ENCODE measurements around the gene ZNF891. TPM values are rescaled to one million over a fixed set of nuclear protein-coding genes. Genes with fewer than 3 reads are reported as not detected.

Gene ZNF891
- total RNA-seq, 1 experiment from 2014 or later, result 2.1 TPM

GRCh38 chr12:133106253-133106652 lies 23.8 kb downstream of the ZNF891 start:
- H2AFZ ChIP-seq (ENCODE audit: low read length), result no peak overlapping the region
- no peak overlapping the region for H3K23ac ChIP-seq (ENCODE audit: insufficient read length, low read depth, low read length)
- H3K4me1 ChIP-seq (ENCODE audit: insufficient read depth, low read length), result no peaks in the 10 kb centered on the region
- H3K79me1 ChIP-seq (ENCODE audit: insufficient read depth, low read depth, low read length, poor library complexity, severe bottlenecking), result no peaks in the 10 kb centered on the region
- no peak for TF ChIP-seq CTCF (conservative IDR thresholded peaks at IDR 0.05)
- H3K9ac ChIP-seq (ENCODE audit: extremely low read depth, insufficient read length, low read length), result no peak overlapping the region
- no peak for DNase-seq
- H3K14ac ChIP-seq (ENCODE audit: insufficient read depth, low read length), result no peak overlapping the region
- no peak overlapping the region for H4K91ac ChIP-seq (ENCODE audit: insufficient read length, low read depth, low read length)
- no peak overlapping the region for H3K27ac ChIP-seq (ENCODE audit: insufficient read length, low read depth, low read length)
- H3K27me3 Mint-ChIP-seq (ENCODE audit: low read depth), result peaks cover 6% of the 10 kb centered on the region; the same call in 1 of the 2 replicates
- H3K27ac Mint-ChIP-seq, result no peak overlapping the region
- H2BK15ac ChIP-seq (ENCODE audit: low read depth, low read length), result no peak overlapping the region
- H2BK5ac ChIP-seq (ENCODE audit: insufficient read length, low read length), result no peak overlapping the region
- H3K4me2 ChIP-seq (ENCODE audit: insufficient read depth, insufficient read length, low read length), result no peak overlapping the region
- H2BK120ac ChIP-seq (ENCODE audit: low read depth, low read length, poor library complexity, severe bottlenecking), result no peak overlapping the region
- no peak overlapping the region for H3K56ac ChIP-seq (ENCODE audit: insufficient read length, low read depth, low read length)
- H3K27me3 ChIP-seq (ENCODE audit: insufficient read depth, low read length), result no peaks in the 10 kb centered on the region
- no peak overlapping the region for H2AK5ac ChIP-seq (ENCODE audit: insufficient read length, low read length)
- no peak overlapping the region for H4K8ac ChIP-seq (replicated peaks; ENCODE audit: insufficient read length, low read depth, low read length)
- H2BK12ac ChIP-seq (ENCODE audit: insufficient read length, low read depth, low read length), result no peak overlapping the region
- no peak overlapping the region for H2BK20ac ChIP-seq (ENCODE audit: low read depth, low read length, poor library complexity, severe bottlenecking)
- no peak overlapping the region for H3K4ac ChIP-seq (ENCODE audit: low read depth, low read length)
- H3K79me2 ChIP-seq (ENCODE audit: insufficient read depth, low read length), result no peaks in the 10 kb centered on the region
- peaks cover 90 to 100% (median 99%) of the 10 kb centered on the region in 3 experiments for H3K36me3 Mint-ChIP-seq (ENCODE audit: insufficient read depth in 1 of 3, low read depth in 3 of 3)
- H3K4me1 Mint-ChIP-seq, result no peaks in the 10 kb centered on the region
- no CpG with 5 or more reads among the region's 5 CpGs for WGBS (ENCODE audit: extremely low coverage, insufficient read length, low lambda C conversion rate)
- no peak overlapping the region for H3T11ph ChIP-seq (ENCODE audit: low read length)
- peaks cover 96 to 98% of the 10 kb centered on the region in 2 experiments for H3K9me3 Mint-ChIP-seq
- H3K18ac ChIP-seq (ENCODE audit: insufficient read length, low read depth, low read length), result no peak overlapping the region
- H4K5ac ChIP-seq (ENCODE audit: insufficient read length, low read depth, low read length), result no peak overlapping the region
- H4K20me1 ChIP-seq (ENCODE audit: control insufficient read depth, insufficient read depth, insufficient read length), result no peaks in the 10 kb centered on the region
- no peak overlapping the region for H3K4me3 Mint-ChIP-seq
- no peaks in the 10 kb centered on the region for H3K23me2 ChIP-seq (ENCODE audit: insufficient read length, low read depth, low read length, poor library complexity, severe bottlenecking)
- H3K9me3 ChIP-seq (ENCODE audit: control insufficient read depth, low read depth, low read length), result peaks cover 82% of the 10 kb centered on the region

Measured in H9 (cell line).